Coronary artery (tissue), 2 donors: ENCODE results near the gene ANO8.

Experiments used
- DNase-seq: peaks from one replicate; pipeline ENCODE4 v3.0.0-alpha.2; 2017; ENCODE audit warnings: low spot score
- H3K27ac ChIP-seq, 2 donors: fragments of 200-600 bp; sonication (generic); one replicate each; pipeline ENCODE4 v1.5.1; 2016 to 2019
- H3K4me3 ChIP-seq: fragments of 200-600 bp; sonication (generic); 2 replicates; pipeline ENCODE4 v1.5.1; 2016; ENCODE audit warnings: mild to moderate bottlenecking, moderate library complexity
- TF ChIP-seq, protein P1 (sequence below): fragments of 200-600 bp; sonication (generic); IDR thresholded peaks from one replicate; pipeline ENCODE4 v1.5.1; 2019; ENCODE audit warnings: antibody characterized with exemption

Gene ANO8

DNA sequence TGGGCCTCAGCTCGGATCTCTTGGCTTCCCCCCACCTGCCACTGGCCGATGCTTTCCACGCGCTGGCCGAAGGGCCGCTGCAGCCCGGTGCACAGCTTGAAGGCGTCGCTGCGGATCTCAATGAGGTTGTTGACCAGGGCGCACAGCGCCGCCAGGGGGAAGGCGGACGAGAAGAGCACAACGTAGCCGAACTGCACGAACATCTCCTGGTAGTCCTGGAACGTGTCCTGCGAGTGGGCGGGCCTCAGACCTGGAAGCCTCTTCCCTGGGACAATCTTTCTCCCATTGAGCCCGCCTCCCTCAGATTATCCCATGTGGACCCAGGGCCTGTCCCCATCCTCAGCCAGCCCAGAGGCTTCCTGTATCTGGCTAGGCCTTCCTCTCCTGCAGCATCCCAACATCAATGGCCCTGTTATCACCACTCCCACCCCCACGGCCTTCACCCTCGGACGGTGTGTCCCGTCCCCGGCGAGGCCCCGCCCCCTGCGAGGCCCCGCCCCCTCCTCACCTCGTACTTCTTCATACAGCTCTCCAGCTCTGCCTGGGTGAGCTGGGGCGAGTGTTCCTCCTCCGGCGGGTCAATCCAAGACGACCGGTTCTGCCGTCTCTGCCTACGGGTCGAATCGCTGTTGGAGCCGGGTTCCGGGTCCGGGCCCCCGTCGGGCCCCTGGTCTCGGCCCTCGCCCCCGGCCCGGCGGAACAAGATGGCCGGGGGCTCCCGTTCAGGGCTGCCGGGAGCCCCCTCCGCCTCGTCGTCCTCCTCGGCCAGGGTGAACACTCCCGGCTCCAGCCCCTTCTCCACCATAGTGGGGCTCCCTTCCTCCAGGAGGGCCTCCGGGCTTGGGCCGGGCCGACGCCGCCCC lies 6.8 kb downstream of the ANO8 start:
- TF ChIP-seq, protein P1, sequence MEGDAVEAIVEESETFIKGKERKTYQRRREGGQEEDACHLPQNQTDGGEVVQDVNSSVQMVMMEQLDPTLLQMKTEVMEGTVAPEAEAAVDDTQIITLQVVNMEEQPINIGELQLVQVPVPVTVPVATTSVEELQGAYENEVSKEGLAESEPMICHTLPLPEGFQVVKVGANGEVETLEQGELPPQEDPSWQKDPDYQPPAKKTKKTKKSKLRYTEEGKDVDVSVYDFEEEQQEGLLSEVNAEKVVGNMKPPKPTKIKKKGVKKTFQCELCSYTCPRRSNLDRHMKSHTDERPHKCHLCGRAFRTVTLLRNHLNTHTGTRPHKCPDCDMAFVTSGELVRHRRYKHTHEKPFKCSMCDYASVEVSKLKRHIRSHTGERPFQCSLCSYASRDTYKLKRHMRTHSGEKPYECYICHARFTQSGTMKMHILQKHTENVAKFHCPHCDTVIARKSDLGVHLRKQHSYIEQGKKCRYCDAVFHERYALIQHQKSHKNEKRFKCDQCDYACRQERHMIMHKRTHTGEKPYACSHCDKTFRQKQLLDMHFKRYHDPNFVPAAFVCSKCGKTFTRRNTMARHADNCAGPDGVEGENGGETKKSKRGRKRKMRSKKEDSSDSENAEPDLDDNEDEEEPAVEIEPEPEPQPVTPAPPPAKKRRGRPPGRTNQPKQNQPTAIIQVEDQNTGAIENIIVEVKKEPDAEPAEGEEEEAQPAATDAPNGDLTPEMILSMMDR: no peak
- no peak for DNase-seq
- H3K27ac ChIP-seq: peak overlapping the region in 1 of 2 donors; percentile 5
- H3K4me3 ChIP-seq: peak overlapping the region; percentile 32

DNA sequence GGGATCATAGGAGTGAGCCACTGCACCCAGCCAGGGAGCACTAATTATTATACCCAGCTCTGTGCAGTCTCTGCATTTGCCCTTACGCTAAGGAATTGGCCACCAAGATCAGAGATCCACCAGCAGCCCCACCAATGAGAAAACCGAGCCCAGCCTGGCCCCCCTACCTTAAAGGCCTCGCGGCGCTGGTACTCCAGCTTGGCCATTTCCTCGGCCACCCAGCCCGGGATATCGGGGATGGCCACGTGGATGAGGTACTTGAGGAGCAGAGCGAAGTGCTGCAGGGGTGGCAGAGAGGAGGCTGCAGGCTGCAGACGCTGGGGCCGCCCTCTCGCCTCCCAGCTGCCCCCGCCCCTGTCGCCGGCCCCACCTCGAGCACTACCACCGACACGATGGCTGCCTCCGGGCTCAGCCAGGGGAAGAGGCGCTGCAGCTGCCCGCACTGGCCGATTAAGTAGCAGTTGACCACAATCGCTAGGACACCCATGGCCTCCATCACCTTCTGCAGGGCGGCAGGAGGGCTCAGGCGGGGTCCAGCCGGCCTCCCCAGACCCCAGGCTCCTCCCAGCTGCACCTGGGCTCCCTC lies 7.5 kb downstream of the ANO8 start:
- Histone ChIP-seq H3K4me3 (no peak overlapping the region), H3K27ac (peak overlapping the region in 1 of 2 donors; percentile 5)
- DNase-seq: no peak
- TF ChIP-seq, protein P1: no peak

DNA sequence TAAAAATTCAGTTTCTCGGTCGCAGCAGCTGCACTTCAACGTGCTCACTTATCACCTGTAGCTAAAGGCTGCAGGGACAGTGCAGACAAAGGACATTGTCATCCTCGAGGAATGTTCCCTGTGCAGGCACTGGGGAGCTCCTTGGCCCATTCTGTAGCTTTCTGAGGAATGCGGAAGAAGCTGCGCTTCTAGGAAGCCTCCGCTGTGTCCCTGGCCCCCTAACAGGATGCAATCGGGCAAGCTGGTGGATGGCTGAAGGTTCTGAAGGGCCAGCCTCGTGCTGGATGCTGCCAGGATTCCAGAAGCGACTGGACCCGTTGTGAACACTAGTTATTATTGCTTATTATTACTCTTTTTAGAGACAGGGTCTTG lies 8.1 kb downstream of the ANO8 start:
- TF ChIP-seq, protein P1: no peak
- DNase-seq: no peak
- Histone ChIP-seq H3K27ac (peak overlapping the region in 1 of 2 donors; percentile 5), H3K4me3 (no peak overlapping the region)

DNA sequence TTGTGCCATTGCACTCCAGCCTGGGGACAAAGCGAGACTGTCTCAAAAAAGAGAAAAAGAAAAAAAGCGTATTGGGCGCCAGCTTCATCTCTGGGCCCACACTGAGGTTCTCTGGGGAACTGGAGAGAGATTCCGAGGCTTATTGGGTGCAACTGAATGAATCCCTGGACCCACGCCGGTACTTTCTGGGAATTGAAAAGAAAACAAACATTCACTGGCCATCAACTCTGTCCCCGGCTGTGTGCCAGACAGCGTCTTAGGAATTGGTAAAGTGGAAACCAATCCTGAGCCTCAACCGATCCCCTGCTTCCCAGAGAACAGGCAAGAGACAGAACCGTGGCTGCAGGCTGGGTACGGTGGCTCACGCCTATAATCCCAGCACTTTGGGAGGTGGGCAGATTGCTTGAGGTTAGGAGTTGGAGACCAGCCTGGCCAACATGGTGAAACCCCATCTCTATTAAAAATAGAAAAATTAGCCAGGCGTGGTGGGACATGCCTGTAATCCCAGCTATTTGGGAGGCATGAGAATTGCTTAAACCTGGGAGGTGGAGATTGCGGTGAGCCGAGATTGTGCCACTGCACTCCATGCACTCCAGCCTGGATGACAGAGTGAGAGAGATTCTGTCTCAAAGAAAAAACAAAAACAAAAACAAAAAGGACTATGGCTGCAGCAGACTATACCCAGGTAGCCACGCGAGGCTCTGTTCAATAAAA lies 8.6 kb downstream of the ANO8 start:
- no peak overlapping the region for H3K4me3 ChIP-seq
- DNase-seq: no peak
- H3K27ac ChIP-seq: peak overlapping the region; percentile 39 to 54
- TF ChIP-seq, protein P1: no peak

DNA sequence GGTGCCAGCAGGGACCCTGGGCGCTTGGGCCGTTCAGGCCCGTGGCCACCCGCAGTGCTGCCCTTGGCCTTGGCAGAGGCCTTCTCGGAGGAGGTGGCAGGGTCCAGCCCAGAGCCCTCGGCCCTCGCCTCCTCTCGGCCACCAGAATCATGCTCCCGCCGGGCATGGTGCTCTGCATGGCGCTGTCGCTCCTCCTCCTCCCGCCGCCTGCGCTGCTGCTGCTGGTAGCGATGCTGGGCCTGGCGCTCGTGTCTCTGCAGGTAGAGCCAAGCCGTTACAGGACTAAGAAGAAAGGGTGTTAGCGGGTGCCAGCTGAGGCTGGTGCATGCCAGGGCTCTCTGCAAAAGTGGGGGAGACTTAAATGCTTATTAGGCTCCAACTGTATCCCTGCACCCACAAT lies 9.5 kb downstream of the ANO8 start:
- peak overlapping the region in 1 of 2 donors; percentile 54 for H3K27ac ChIP-seq
- TF ChIP-seq, protein P1: no peak
- no peak for DNase-seq
- H3K4me3 ChIP-seq: no peak overlapping the region

DNA sequence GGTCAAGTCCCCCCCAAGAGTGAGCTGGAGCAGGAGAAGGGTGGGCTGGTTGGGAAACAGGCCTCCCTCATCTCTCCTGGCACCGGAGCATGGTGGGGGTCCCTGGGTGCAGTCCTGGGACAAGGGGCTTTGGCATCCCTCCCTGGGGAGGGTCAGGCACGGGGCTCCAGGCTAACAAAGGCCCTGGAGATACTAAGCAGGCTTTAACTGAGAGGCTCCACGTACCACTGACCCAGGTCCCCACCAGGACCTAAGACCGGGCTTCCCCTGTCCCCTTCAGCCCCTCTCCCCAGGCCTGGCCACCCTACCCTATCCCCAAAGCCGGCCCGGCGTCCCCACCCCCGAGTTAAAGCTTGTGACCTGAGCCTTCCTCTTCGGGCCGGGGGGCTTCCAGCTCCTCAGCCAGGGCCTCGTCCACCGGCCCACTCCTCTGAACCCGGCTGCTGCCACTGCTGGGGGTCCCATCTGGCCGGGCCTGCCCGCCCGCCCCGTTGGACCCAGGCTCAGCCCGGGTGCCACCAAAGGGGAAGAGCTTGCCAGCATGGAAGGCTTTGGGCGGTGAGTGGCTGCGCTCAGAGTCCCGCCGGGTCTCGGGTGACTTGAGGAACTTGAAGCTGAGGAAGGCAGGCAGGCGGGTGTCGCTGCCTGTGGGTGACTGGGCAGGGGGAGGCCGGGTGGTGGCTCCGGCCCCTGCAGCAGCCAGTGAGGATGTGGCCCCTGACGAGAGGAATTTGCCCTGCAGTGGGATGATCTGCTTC lies 10.1 kb downstream of the ANO8 start:
- DNase-seq: no peak
- TF ChIP-seq, protein P1: no peak
- Histone ChIP-seq H3K27ac (peak overlapping the region in 1 of 2 donors; percentile 65), H3K4me3 (no peak overlapping the region)
